Activated T-helper 1 cell treated with anti-CD3 and anti-CD28 coated beads, Interleukin-12 subunit alpha, Interleukin-12 subunit beta, Interleukin-2, Interleukin-4 antibody, amounts not matched to agents 30 ng/mL and 10 ng/mL and 1 ng/mL, durations not matched to agents 14 hours and 24 hours and 36 hours (primary cell): ENCODE results near the gene GABRG3. TPM values are rescaled to one million over a fixed set of nuclear protein-coding genes. Genes with fewer than 3 reads are reported as not detected.

Source experiments
- DNase-seq: peaks from one replicate; pipeline ENCODE4 v3.0.0; 2021; ENCODE audit warnings: low spot score
- H3K27ac Mint-ChIP-seq: one replicate; pipeline ENCODE4 v1.8.0; 2021; ENCODE audit warnings: mild to moderate bottlenecking, mixed read lengths
- H3K27me3 Mint-ChIP-seq: one replicate; pipeline ENCODE4 v1.8.0; 2022; ENCODE audit warnings: mild to moderate bottlenecking, moderate library complexity, mixed read lengths; ENCODE audit not compliant: insufficient read depth
- H3K36me3 Mint-ChIP-seq: one replicate; pipeline ENCODE4 v1.8.0; 2021; ENCODE audit warnings: low read depth, mixed read lengths
- H3K4me1 Mint-ChIP-seq: one replicate; pipeline ENCODE4 v1.8.0; 2021; ENCODE audit warnings: low read depth, mixed read lengths
- H3K4me3 Mint-ChIP-seq: one replicate; pipeline ENCODE4 v1.8.0; 2021; ENCODE audit warnings: mild to moderate bottlenecking, moderate library complexity, mixed read lengths
- H3K9me3 Mint-ChIP-seq: one replicate; pipeline ENCODE4 v1.8.0; 2021; ENCODE audit warnings: mixed read lengths
- intact Hi-C: fragments of 100-400 bp; cut with micrococcal nuclease; formaldehyde crosslinking; loops from one replicate; pipeline ENCODE4 v1.15.1; 2024
- total RNA-seq: library from RNA; stranded (reverse); gene quantifications from 2 replicates; pipeline ENCODE4 v1.2.3, GENCODE V29; 2022

The GABRG3 gene
- total RNA-seq, 1 donor from 2014 or later, result not detected

GRCh38 chr15:27575521-27575920 is 604.5 kb downstream of the GABRG3 start:
- Mint-ChIP-seq H3K9me3 (peaks cover 17% of the 10 kb centered on the region), H3K4me3 (no peak overlapping the region), H3K27me3 (no peaks in the 10 kb centered on the region), H3K36me3 (no peaks in the 10 kb centered on the region), H3K27ac (no peak overlapping the region), H3K4me1 (no peaks in the 10 kb centered on the region)
- no peak for DNase-seq
- intact Hi-C loops, result no loop called here

- Mint-ChIP-seq H3K27me3 (no peaks in the 10 kb centered on the region), H3K27ac (no peak overlapping the region), H3K4me1 (no peaks in the 10 kb centered on the region), H3K36me3 (no peaks in the 10 kb centered on the region), H3K9me3 (peaks cover 13% of the 10 kb centered on the region), H3K4me3 (no peak overlapping the region)
- no peak for DNase-seq
- intact Hi-C loops, result no loop called here
Observed at GRCh38 chr15:27576576-27576975, 605.6 kb downstream of the GABRG3 start.

- H3K4me1 Mint-ChIP-seq, result no peaks in the 10 kb centered on the region
- H3K36me3 Mint-ChIP-seq, result no peaks in the 10 kb centered on the region
- H3K4me3 Mint-ChIP-seq, result no peak overlapping the region
- DNase-seq, result no peak
- no peaks in the 10 kb centered on the region for H3K27me3 Mint-ChIP-seq
- no peak overlapping the region for H3K27ac Mint-ChIP-seq
- intact Hi-C loops, result no loop called here
- H3K9me3 Mint-ChIP-seq, result peaks cover 21% of the 10 kb centered on the region
Observed at GRCh38 chr15:27579738-27580137, 608.8 kb downstream of the GABRG3 start.

DNA sequence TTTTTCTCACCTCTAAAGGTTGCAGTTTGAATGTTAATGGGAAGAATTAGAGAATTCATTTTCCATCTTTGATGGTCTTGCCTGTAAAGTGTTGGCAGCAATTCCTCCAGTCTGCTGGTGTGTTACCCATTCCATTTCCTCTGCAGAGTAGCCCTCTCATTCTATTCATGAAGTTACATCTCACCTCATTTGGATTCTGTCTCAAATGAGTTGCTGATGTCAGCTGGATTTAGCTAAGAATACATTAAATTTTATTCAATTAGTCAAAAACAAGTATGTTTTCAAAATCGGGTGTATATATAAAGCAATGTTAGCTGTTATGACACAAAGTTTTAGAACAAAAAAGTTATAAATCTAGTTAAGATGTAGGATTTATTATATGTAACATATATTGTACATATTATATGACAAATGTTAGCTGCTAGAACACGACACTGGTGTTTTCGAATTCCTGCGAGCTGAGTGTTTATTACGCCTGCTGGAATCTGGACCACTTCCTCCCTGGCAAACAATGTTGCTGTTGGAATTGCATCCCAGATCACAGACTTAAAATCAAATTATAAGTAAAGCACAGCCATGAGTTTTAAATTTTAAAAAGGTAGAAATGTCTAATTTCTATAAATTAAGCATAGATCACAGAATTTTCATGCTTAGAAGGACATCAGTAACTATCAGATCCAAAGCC is 611.9 kb downstream of the GABRG3 start:
- DNase-seq, result no peak
- H3K27me3 Mint-ChIP-seq, result peaks cover 3% of the 10 kb centered on the region
- no peaks in the 10 kb centered on the region for H3K4me1 Mint-ChIP-seq
- no peak overlapping the region for H3K27ac Mint-ChIP-seq
- H3K9me3 Mint-ChIP-seq, result peaks cover 18% of the 10 kb centered on the region
- intact Hi-C loops, result no loop called here
- H3K36me3 Mint-ChIP-seq, result no peaks in the 10 kb centered on the region
- no peak overlapping the region for H3K4me3 Mint-ChIP-seq

DNA sequence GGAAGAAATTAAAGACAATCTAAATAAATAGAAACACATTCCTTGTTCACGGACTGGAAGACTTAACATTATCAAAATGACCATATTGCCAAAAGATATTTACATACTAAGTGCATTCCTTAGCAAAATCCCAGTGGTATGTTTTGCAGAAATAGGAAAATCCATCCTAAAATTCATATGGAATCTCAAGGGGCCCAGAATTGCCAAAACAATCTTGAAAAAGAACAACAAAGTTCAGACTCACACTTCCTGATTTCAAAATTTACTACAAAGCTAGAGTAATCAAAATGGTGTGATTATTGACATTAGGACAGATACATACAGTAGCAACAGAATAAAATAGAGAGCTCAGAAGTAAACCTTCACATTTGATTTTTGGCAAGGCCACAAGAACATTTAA is 612.7 kb downstream of the GABRG3 start:
- Mint-ChIP-seq H3K36me3 (no peaks in the 10 kb centered on the region), H3K27ac (no peak overlapping the region), H3K4me1 (no peaks in the 10 kb centered on the region), H3K27me3 (peaks cover 3% of the 10 kb centered on the region), H3K9me3 (peaks cover 18% of the 10 kb centered on the region), H3K4me3 (no peak overlapping the region)
- no peak for DNase-seq
- intact Hi-C loops, result no loop called here

- H3K36me3 Mint-ChIP-seq, result no peaks in the 10 kb centered on the region
Observed at GRCh38 chr15:27585041-27585640, 614.2 kb downstream of the GABRG3 start.

DNA sequence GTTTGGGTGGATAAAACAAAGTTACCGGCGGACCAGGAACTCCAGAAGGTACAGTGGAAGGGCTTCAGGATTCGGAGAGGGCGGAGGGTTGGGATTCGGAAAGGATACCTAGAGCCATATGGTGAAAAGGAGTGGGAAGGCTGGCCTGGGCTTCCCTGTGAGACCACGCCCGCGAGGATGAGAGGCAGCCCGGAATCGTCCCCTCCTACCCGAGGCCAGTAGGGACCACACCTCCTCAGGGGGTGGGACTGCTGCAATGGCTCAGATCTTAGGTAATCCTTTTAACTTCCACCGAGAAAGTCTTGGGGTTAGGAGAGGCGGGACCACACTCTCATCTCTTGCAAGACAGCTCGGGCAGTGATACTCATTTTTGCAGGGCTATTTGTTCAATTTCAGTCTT is 616.8 kb downstream of the GABRG3 start:
- intact Hi-C loops, result no loop called here
- no peak overlapping the region for H3K4me3 Mint-ChIP-seq

More at GRCh38 chr15:27585041-27585640, 614.2 kb downstream of the GABRG3 start:
- H3K9me3 Mint-ChIP-seq, result peaks cover 24% of the 10 kb centered on the region
- H3K4me1 Mint-ChIP-seq, result no peaks in the 10 kb centered on the region
- H3K27ac Mint-ChIP-seq, result no peak overlapping the region
- DNase-seq, result no peak
- intact Hi-C loops, result no loop called here
- H3K27me3 Mint-ChIP-seq, result peaks cover 3% of the 10 kb centered on the region
- H3K4me3 Mint-ChIP-seq, result no peak overlapping the region

GRCh38 chr15:27589260-27589659 is 618.3 kb downstream of the GABRG3 start:
- intact Hi-C loops, result no loop called here
- DNase-seq, result no peak
- H3K9me3 Mint-ChIP-seq, result peaks cover 30% of the 10 kb centered on the region
- H3K27me3 Mint-ChIP-seq, result peaks cover 4% of the 10 kb centered on the region
- no peaks in the 10 kb centered on the region for H3K4me1 Mint-ChIP-seq
- H3K4me3 Mint-ChIP-seq, result no peak overlapping the region
- no peak overlapping the region for H3K27ac Mint-ChIP-seq
- H3K36me3 Mint-ChIP-seq, result no peaks in the 10 kb centered on the region

More for the DNA sequence above, 616.8 kb downstream of the GABRG3 start:
- DNase-seq, result no peak
- peaks cover 4% of the 10 kb centered on the region for H3K27me3 Mint-ChIP-seq
- no peaks in the 10 kb centered on the region for H3K4me1 Mint-ChIP-seq
- H3K27ac Mint-ChIP-seq, result no peak overlapping the region
- H3K36me3 Mint-ChIP-seq, result no peaks in the 10 kb centered on the region
- H3K9me3 Mint-ChIP-seq, result peaks cover 28% of the 10 kb centered on the region

DNA sequence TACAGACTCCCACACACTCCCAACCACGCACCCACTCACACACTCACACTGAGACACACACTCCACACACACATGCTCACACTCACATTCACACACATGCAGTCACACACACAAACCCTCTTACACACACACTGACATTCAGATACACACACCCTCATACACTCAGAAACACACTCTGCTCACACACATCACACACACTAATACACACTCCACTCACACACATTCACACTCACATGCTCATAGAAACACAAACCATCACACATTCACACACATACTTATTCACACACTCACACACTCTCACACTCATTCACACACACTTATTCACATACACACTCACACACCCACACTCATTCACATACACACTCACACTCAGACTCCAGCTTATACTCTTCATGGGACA is 618.8 kb downstream of the GABRG3 start:
- H3K4me3 Mint-ChIP-seq, result no peak overlapping the region
- H3K4me1 Mint-ChIP-seq, result no peaks in the 10 kb centered on the region
- no peaks in the 10 kb centered on the region for H3K36me3 Mint-ChIP-seq
- peaks cover 30% of the 10 kb centered on the region for H3K9me3 Mint-ChIP-seq
- H3K27ac Mint-ChIP-seq, result no peak overlapping the region
- DNase-seq, result no peak
- intact Hi-C loops, result no loop called here
- peaks cover 4% of the 10 kb centered on the region for H3K27me3 Mint-ChIP-seq

Other genes starting within 250 kb of the GABRG3 start
- gene GABRB3, start 198.1 kb upstream of the GABRG3 start, total RNA-seq, result not detected in 2 replicates
- gene GABRA5, start 104.1 kb upstream of the GABRG3 start, total RNA-seq, result not detected in 2 replicates